Thyroid gland (tissue), 4 donors: ENCODE data around the gene ENOX2. TPM values are rescaled to one million over a fixed set of nuclear protein-coding genes. Genes with fewer than 3 reads are reported as not detected.

ENCODE experiments used
- DNase-seq, 2 donors: peaks; one replicate each; pipeline ENCODE4 v3.0.0-alpha.2; 2019
- H3K27ac ChIP-seq, 3 donors: fragments of 200-600 bp; sonication (generic); 1 replicate in 2 of 3; 2 replicates in 1 of 3; pipeline ENCODE4 v1.5.1; 2016 to 2019; ENCODE audit warnings: mild to moderate bottlenecking in 1 of 3, moderate library complexity in 1 of 3
- H3K27me3 ChIP-seq: fragments of 200-600 bp; sonication (generic); one replicate; pipeline ENCODE4 v1.5.1; 2019
- H3K36me3 ChIP-seq, 2 donors: fragments of 200-600 bp; sonication (generic); one replicate each; pipeline ENCODE4 v1.5.1; 2016 to 2019
- H3K4me1 ChIP-seq, 2 donors: fragments of 200-600 bp; sonication (generic); one replicate each; pipeline ENCODE4 v1.5.1; 2017 to 2019
- H3K4me3 ChIP-seq, 3 donors: fragments of 200-600 bp; sonication (generic); replicated peaks in 1 of 3; 1 replicate in 2 of 3; 2 replicates in 1 of 3; pipeline ENCODE4 v1.5.1; 2016; ENCODE audit warnings: mild to moderate bottlenecking in 1 of 3
- H3K9me3 ChIP-seq: fragments of 200-600 bp; sonication (generic); one replicate; pipeline ENCODE4 v1.5.1; 2017
- CTCF ChIP-seq, 6 experiments: fragments of 200-600 bp in 3 of 6; fragments of 450-650 bp in 3 of 6; sonication (generic) in 3 of 6; IDR thresholded peaks; one replicate each; pipeline ENCODE4 v1.5.1; 2016 to 2019; ENCODE audit warnings: antibody characterized with exemption in 6 of 6, mild to moderate bottlenecking in 2 of 6, inconsistent platforms in 1 of 6, moderate library complexity in 1 of 6
- POLR2A ChIP-seq, 2 donors: fragments of 450-650 bp; IDR thresholded peaks; one replicate each; pipeline ENCODE4 v1.6.1; 2017; ENCODE audit warnings: antibody characterized with exemption in 2 of 2, mild to moderate bottlenecking in 2 of 2, moderate library complexity in 1 of 2
- WGBS, 2 donors: methylation state at CpG; one replicate each; pipeline ENCODE4 v1.1.5; 2017; 5-methylcytosine and 5-hydroxymethylcytosine counted together
- intact Hi-C: fragments of 100-400 bp; cut with DNase I; formaldehyde crosslinking; loops from one replicate; pipeline ENCODE4 v1.15.1; 2023
- total RNA-seq, 4 donors: library from RNA; depleted of rRNA; stranded (reverse); fragments of >200 nt; gene quantifications; one replicate each; pipeline ENCODE4 v1.2.3, GENCODE V29; 2016

ENOX2 gene
- total RNA-seq, 4 donors from 2014 or later: 11.8 to 25.2 (median 20.1) TPM

GRCh38 chrX:130878350-130879341, 24.4 kb downstream of the ENOX2 start:
- intact Hi-C loops: no loop called here
- H3K27ac ChIP-seq: no peak overlapping the region
- 62 to 64% methylated on average over 7 of the region's 7 CpGs for WGBS, 2 donors

GRCh38 chrX:130877892-130878341, 25.1 kb downstream of the ENOX2 start:
- TF ChIP-seq POLR2A (IDR thresholded peaks at IDR 0.05) (no peak), CTCF (IDR thresholded peaks at IDR 0.05) (no peak)
- intact Hi-C loops: no loop called here
- DNase-seq: no peak
- Histone ChIP-seq H3K27ac (no peak overlapping the region), H3K4me3 (no peak overlapping the region), H3K4me1 (peaks cover 0 to 3% of the 10 kb centered on the region in 2 donors), H3K36me3 (no peaks in the 10 kb centered on the region), H3K27me3 (no peaks in the 10 kb centered on the region), H3K9me3 (no peaks in the 10 kb centered on the region)
- 78 to 96% methylated on average over 1 of the region's 1 CpG for WGBS, 2 donors

More at GRCh38 chrX:130878350-130879341, 24.4 kb downstream of the ENOX2 start:
- H3K9me3 ChIP-seq: no peaks in the 10 kb centered on the region
- no peak overlapping the region for H3K4me3 ChIP-seq
- no peaks in the 10 kb centered on the region for H3K27me3 ChIP-seq
- H3K36me3 ChIP-seq: no peaks in the 10 kb centered on the region
- peak; percentile 75 to 81 for DNase-seq
- no peak for TF ChIP-seq CTCF (IDR thresholded peaks at IDR 0.05)
- TF ChIP-seq POLR2A (IDR thresholded peaks at IDR 0.05): no peak
- H3K4me1 ChIP-seq: peaks cover 0 to 3% of the 10 kb centered on the region in 2 donors

- intact Hi-C loops: no loop called here
- TF ChIP-seq POLR2A (IDR thresholded peaks at IDR 0.05): no peak
- TF ChIP-seq CTCF (IDR thresholded peaks at IDR 0.05): no peak
- no peak for DNase-seq
These were observed 26.8 kb downstream of the ENOX2 start for GRCh38 chrX:130876226-130876625.

DNA sequence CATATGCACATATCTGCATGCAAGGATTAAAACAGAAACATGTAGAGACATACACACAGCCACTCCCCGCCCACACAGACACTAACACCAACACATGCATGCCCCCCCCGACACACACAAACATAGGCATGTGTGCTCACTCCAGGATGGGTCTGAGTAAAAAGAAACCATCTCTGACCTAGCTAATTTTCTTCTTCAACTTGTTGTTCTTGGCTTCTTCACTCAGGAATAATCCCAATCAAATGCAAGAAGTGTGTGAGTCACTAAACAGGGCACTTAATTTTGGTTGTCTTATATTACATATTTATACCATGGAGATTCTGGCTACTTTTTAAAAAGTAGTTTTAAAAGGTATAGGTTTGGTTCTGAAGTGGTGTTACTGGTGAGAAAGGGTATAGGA, 28.3 kb downstream of the ENOX2 start:
- DNase-seq: no peak
- no peaks in the 10 kb centered on the region for H3K36me3 ChIP-seq
- no peaks in the 10 kb centered on the region for H3K9me3 ChIP-seq
- no peak overlapping the region for H3K27ac ChIP-seq
- no peak overlapping the region for H3K4me3 ChIP-seq
- TF ChIP-seq POLR2A (IDR thresholded peaks at IDR 0.05) (no peak), CTCF (IDR thresholded peaks at IDR 0.05) (no peak)
- H3K27me3 ChIP-seq: no peaks in the 10 kb centered on the region
- intact Hi-C loops: no loop called here
- H3K4me1 ChIP-seq: peaks cover 0 to 3% of the 10 kb centered on the region in 2 donors
- WGBS, 2 donors: 92 to 93% methylated on average over 2 of the region's 2 CpGs

More at GRCh38 chrX:130876226-130876625, 26.8 kb downstream of the ENOX2 start:
- no peaks in the 10 kb centered on the region for H3K36me3 ChIP-seq
- no peaks in the 10 kb centered on the region for H3K9me3 ChIP-seq
- H3K27me3 ChIP-seq: no peaks in the 10 kb centered on the region
- H3K4me1 ChIP-seq: peaks cover 0 to 3% of the 10 kb centered on the region in 2 donors
- no peak overlapping the region for H3K4me3 ChIP-seq
- no peak overlapping the region for H3K27ac ChIP-seq

DNA sequence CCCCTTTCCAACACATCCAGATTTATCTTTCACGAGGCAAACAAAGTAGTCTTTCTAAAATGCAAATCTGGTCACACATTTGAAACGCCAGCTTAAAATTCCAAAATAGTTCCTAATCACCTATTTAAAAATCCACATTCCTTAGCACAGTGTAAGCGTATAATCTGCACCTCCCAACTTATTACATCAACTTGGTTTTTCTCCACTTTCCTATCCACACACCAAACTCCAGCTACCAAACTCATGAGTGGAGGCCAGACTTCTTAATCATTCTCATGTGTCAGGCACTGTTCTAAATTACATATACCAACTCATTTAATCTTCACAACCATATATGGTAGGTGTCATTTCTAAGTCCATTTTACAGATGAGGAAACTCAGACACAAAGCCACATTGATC, 33.8 kb downstream of the ENOX2 start:
- H3K36me3 ChIP-seq: no peaks in the 10 kb centered on the region
- 94 to 98% methylated on average over 3 of the region's 3 CpGs for WGBS, 2 donors
- H3K9me3 ChIP-seq: no peaks in the 10 kb centered on the region
- TF ChIP-seq POLR2A (IDR thresholded peaks at IDR 0.05) (no peak), CTCF (IDR thresholded peaks at IDR 0.05) (no peak)
- H3K27me3 ChIP-seq: no peaks in the 10 kb centered on the region
- no peaks in the 10 kb centered on the region for H3K4me1 ChIP-seq
- H3K4me3 ChIP-seq: no peak overlapping the region
- no peak overlapping the region for H3K27ac ChIP-seq
- intact Hi-C loops: no loop called here
- DNase-seq: no peak
